Measurements from ENCODE around the gene RBM24. TPM values are rescaled to one million over a fixed set of nuclear protein-coding genes. Genes with fewer than 3 reads are reported as not detected.

Gene RBM24
- polyA plus RNA-seq, 1 donor from 2014 or later: 4.9 TPM

DNA sequence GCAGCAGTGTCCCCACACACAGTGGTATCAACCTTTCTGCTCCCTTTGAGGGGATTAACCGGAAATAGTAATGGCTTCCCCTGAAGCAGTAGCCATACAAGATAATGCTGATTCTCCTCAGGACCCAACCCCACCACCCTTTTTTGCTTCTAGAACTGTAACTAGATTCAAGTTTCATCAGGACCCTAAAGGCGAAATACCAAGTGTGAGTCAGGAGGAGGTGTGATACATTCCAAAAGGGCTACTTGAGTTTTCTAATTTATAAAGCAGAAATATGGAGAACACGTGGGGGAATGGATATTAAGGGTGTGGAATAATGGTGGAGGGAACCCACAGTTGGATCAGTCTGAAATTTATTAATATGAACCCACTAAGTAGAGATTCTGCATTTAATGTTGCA is 60.7 kb downstream of the RBM24 start:
- Histone ChIP-seq H3K27ac (ENCODE audit: low read length) (no peak overlapping the region), H3K4me3 (ENCODE audit: low read length) (no peak overlapping the region), H3K27me3 (ENCODE audit: insufficient read depth, low read depth, low read length) (no peaks in the 10 kb centered on the region), H3F3A (ENCODE audit: insufficient read depth, low read length, poor library complexity, severe bottlenecking) (no peaks in the 10 kb centered on the region), H3K9ac (ENCODE audit: low read length) (no peak overlapping the region), H3K9me2 (ENCODE audit: insufficient read depth, low read length) (no peaks in the 10 kb centered on the region), H3K36me3 (ENCODE audit: insufficient read depth, low read length) (no peaks in the 10 kb centered on the region), H2AFZ (ENCODE audit: low read depth, low read length) (no peak overlapping the region), H3K79me2 (replicated peaks; ENCODE audit: insufficient read depth, low read length) (no peaks in the 10 kb centered on the region), H4K20me1 (ENCODE audit: insufficient read depth) (no peaks in the 10 kb centered on the region), H3K9me3 (ENCODE audit: low read length) (no peaks in the 10 kb centered on the region), H3K4me2 (ENCODE audit: low read length) (no peak overlapping the region)
- TF ChIP-seq SMC3 (conservative IDR thresholded peaks at IDR 0.05; ENCODE audit: poor library complexity): no peak
- TF ChIP-seq RAD21 (conservative IDR thresholded peaks at IDR 0.05): no peak
- no peak for TF ChIP-seq MXI1 (conservative IDR thresholded peaks at IDR 0.05; ENCODE audit: poor library complexity, severe bottlenecking)
- TF ChIP-seq, protein P1, sequence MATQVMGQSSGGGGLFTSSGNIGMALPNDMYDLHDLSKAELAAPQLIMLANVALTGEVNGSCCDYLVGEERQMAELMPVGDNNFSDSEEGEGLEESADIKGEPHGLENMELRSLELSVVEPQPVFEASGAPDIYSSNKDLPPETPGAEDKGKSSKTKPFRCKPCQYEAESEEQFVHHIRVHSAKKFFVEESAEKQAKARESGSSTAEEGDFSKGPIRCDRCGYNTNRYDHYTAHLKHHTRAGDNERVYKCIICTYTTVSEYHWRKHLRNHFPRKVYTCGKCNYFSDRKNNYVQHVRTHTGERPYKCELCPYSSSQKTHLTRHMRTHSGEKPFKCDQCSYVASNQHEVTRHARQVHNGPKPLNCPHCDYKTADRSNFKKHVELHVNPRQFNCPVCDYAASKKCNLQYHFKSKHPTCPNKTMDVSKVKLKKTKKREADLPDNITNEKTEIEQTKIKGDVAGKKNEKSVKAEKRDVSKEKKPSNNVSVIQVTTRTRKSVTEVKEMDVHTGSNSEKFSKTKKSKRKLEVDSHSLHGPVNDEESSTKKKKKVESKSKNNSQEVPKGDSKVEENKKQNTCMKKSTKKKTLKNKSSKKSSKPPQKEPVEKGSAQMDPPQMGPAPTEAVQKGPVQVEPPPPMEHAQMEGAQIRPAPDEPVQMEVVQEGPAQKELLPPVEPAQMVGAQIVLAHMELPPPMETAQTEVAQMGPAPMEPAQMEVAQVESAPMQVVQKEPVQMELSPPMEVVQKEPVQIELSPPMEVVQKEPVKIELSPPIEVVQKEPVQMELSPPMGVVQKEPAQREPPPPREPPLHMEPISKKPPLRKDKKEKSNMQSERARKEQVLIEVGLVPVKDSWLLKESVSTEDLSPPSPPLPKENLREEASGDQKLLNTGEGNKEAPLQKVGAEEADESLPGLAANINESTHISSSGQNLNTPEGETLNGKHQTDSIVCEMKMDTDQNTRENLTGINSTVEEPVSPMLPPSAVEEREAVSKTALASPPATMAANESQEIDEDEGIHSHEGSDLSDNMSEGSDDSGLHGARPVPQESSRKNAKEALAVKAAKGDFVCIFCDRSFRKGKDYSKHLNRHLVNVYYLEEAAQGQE (IDR thresholded peaks at IDR 0.05; ENCODE audit: borderline replicate concordance): no peak
- no peak for TF ChIP-seq TAF1 (IDR thresholded peaks at IDR 0.05; ENCODE audit: low read depth)
- TF ChIP-seq POLR2AphosphoS5 (IDR thresholded peaks at IDR 0.05): no peak
- no peak for TF ChIP-seq EZH2 (IDR thresholded peaks at IDR 0.05; ENCODE audit: borderline replicate concordance, insufficient read depth, low read length, poor library complexity, severe bottlenecking)
- TF ChIP-seq EP300 (conservative IDR thresholded peaks at IDR 0.05; ENCODE audit: poor library complexity, severe bottlenecking): no peak
- no peak for TF ChIP-seq CTCF (IDR thresholded peaks at IDR 0.05; ENCODE audit: poor library complexity, severe bottlenecking)

DNA sequence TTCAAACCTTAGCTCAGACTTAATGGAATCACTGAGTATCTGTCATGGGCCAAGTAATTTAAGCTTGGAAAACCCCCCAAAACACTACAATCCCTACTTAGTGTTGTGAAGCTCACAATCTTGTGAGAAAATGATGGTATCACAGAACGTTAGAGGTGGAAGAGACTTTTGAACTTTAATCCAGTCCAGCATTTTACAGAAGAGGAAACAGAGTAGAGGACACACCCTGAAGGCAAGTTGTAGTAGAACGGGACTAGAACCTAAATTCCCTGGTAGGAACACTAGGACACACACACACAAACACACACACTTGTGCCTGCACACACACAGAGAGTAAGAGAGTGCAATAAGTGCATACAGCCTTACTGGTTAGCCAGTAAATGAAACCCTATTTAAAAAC is 62.1 kb downstream of the RBM24 start:
- Histone ChIP-seq H3K27me3 (ENCODE audit: insufficient read depth, low read depth, low read length) (no peaks in the 10 kb centered on the region), H2AFZ (ENCODE audit: low read depth, low read length) (no peak overlapping the region), H3K9me2 (ENCODE audit: insufficient read depth, low read length) (no peaks in the 10 kb centered on the region), H3F3A (ENCODE audit: insufficient read depth, low read length, poor library complexity, severe bottlenecking) (no peaks in the 10 kb centered on the region), H3K9me3 (ENCODE audit: low read length) (no peaks in the 10 kb centered on the region), H3K79me2 (replicated peaks; ENCODE audit: insufficient read depth, low read length) (no peaks in the 10 kb centered on the region), H3K36me3 (ENCODE audit: insufficient read depth, low read length) (no peaks in the 10 kb centered on the region), H3K9ac (ENCODE audit: low read length) (no peak overlapping the region), H3K4me2 (ENCODE audit: low read length) (no peak overlapping the region), H4K20me1 (ENCODE audit: insufficient read depth) (no peaks in the 10 kb centered on the region), H3K4me3 (ENCODE audit: low read length) (no peak overlapping the region), H3K27ac (ENCODE audit: low read length) (no peak overlapping the region)
- TF ChIP-seq POLR2AphosphoS5 (IDR thresholded peaks at IDR 0.05) (no peak), EZH2 (IDR thresholded peaks at IDR 0.05; ENCODE audit: borderline replicate concordance, insufficient read depth, low read length, poor library complexity, severe bottlenecking) (no peak), MXI1 (conservative IDR thresholded peaks at IDR 0.05; ENCODE audit: poor library complexity, severe bottlenecking) (no peak), SMC3 (conservative IDR thresholded peaks at IDR 0.05; ENCODE audit: poor library complexity) (no peak), RAD21 (conservative IDR thresholded peaks at IDR 0.05) (no peak)

Other genes with a start within 250 kb of the RBM24 start
- gene STMND1, start 179.3 kb upstream of the RBM24 start, polyA plus RNA-seq: 0.59 TPM in 1 of 2 replicates, not detected in the other
- gene CAP2, start 112.2 kb downstream of the RBM24 start, polyA plus RNA-seq: 11.8 and 13.4 TPM in 2 replicates